HepG2 (cell line): ENCODE results near the gene ZNF800. TPM values are rescaled to one million over a fixed set of nuclear protein-coding genes. Genes with fewer than 3 reads are reported as not detected.

Experiments
- ARNT ChIP-seq: fragments of 450-650 bp; IDR thresholded peaks from 2 replicates; pipeline ENCODE4 v1.6.1; 2017
- ARNTL ChIP-seq: sonication (generic); formaldehyde crosslinking; IDR thresholded peaks from 2 replicates; pipeline ENCODE4 v1.4.0; 2020; ENCODE audit warnings: mild to moderate bottlenecking, missing genetic modification reagents
- CCAR2 ChIP-seq: fragments of 200-400 bp; formaldehyde crosslinking; optimal IDR thresholded peaks from 2 replicates; pipeline ENCODE3; 2018; ENCODE audit warnings: low read depth, mild to moderate bottlenecking, low read length, moderate library complexity
- EZH2 ChIP-seq: conservative IDR thresholded peaks from 2 replicates; pipeline ENCODE4 v1.6.1; 2012; ENCODE audit warnings: mild to moderate bottlenecking, low read depth, low read length, moderate library complexity
- FLYWCH1 ChIP-seq: sonication (generic); formaldehyde crosslinking; IDR thresholded peaks from 2 replicates; pipeline ENCODE4 v1.8.1; 2023; ENCODE audit warnings: mild to moderate bottlenecking, missing genetic modification reagents
- FOXA3 ChIP-seq: IDR thresholded peaks from 2 replicates; pipeline ENCODE4 v1.6.1; 2016; ENCODE audit warnings: missing genetic modification reagents, missing compliant biosample characterization
- FOXM1 ChIP-seq: sonication (generic); formaldehyde crosslinking; IDR thresholded peaks from 2 replicates; pipeline ENCODE4 v1.5.0; 2020; ENCODE audit warnings: missing genetic modification reagents
- HNRNPUL1 ChIP-seq: fragments of 200-400 bp; formaldehyde crosslinking; IDR thresholded peaks from 2 replicates; pipeline ENCODE4 v1.6.1; 2017; ENCODE audit warnings: low read depth, mild to moderate bottlenecking, low read length, moderate library complexity
- HOXA3 ChIP-seq: sonication (generic); formaldehyde crosslinking; IDR thresholded peaks from 2 replicates; pipeline ENCODE4 v1.5.0; 2020; ENCODE audit warnings: missing genetic modification reagents
- KAT8 ChIP-seq: IDR thresholded peaks from 2 replicates; pipeline ENCODE4 v1.6.1; 2016; ENCODE audit warnings: missing genetic modification reagents, missing compliant biosample characterization
- TBL1XR1 ChIP-seq: fragments of 150-350 bp; IDR thresholded peaks from 2 replicates; pipeline ENCODE4 v1.6.1; 2014; ENCODE audit warnings: borderline replicate concordance, low read length; ENCODE audit not compliant: partially characterized antibody
- ZFP37 ChIP-seq: sonication (generic); formaldehyde crosslinking; IDR thresholded peaks from 2 replicates; pipeline ENCODE4 v1.4.0; 2020; ENCODE audit warnings: missing genetic modification reagents, borderline replicate concordance
- ZMAT5 ChIP-seq: sonication (generic); formaldehyde crosslinking; IDR thresholded peaks from 2 replicates; pipeline ENCODE4 v1.5.0; 2020; ENCODE audit warnings: mild to moderate bottlenecking, low read depth, missing genetic modification reagents, borderline replicate concordance
- ZMYM4 ChIP-seq: sonication (generic); formaldehyde crosslinking; IDR thresholded peaks from 2 replicates; pipeline ENCODE4 v1.8.1; 2023; ENCODE audit warnings: mild to moderate bottlenecking, missing genetic modification reagents
- ZNF230 ChIP-seq: sonication (generic); formaldehyde crosslinking; IDR thresholded peaks from 2 replicates; pipeline ENCODE4 v1.4.0; 2020; ENCODE audit warnings: mild to moderate bottlenecking, missing genetic modification reagents
- ZNF318 ChIP-seq: sonication (generic); formaldehyde crosslinking; IDR thresholded peaks from 2 replicates; pipeline ENCODE4 v1.4.0; 2020; ENCODE audit warnings: mild to moderate bottlenecking, missing genetic modification reagents
- ZNF354B ChIP-seq: sonication (generic); formaldehyde crosslinking; IDR thresholded peaks from 2 replicates; pipeline ENCODE4 v1.8.0; 2022; ENCODE audit warnings: mild to moderate bottlenecking, missing genetic modification reagents
- ZNF530 ChIP-seq: sonication (generic); formaldehyde crosslinking; IDR thresholded peaks from 2 replicates; pipeline ENCODE4 v1.5.0; 2020; ENCODE audit warnings: low read depth, mild to moderate bottlenecking, missing genetic modification reagents
- ZNF567 ChIP-seq: sonication (generic); formaldehyde crosslinking; IDR thresholded peaks from 2 replicates; pipeline ENCODE4 v1.8.1; 2023; ENCODE audit warnings: mild to moderate bottlenecking, missing genetic modification reagents, borderline replicate concordance
- ZNF678 ChIP-seq: sonication (generic); formaldehyde crosslinking; IDR thresholded peaks from 2 replicates; pipeline ENCODE4 v1.4.0; 2020; ENCODE audit warnings: mild to moderate bottlenecking, missing genetic modification reagents
- polyA plus RNA-seq, 8 experiments: library from polyadenylated mRNA; depleted of rRNA in 3 of 8; stranded (reverse) in 7 of 8; unstranded in 1 of 8; fragments of >200 nt; fragmentation: Illumina TruSeq in 4 of 8; extraction: Trizol in 4 of 8; gene quantifications; 2 replicates each; pipeline versions ENCODE4 v1.2.1 to v1.2.3, GENCODE V29; 2011 to 2016; ENCODE audit warnings: low read depth in 4 of 8, missing spikeins in 1 of 8, mixed read lengths in 1 of 8; ENCODE audit not compliant: insufficient read depth in 1 of 8
- total RNA-seq, 5 experiments: library from RNA; depleted of rRNA; stranded (reverse); fragments of >200 nt; fragmentation: Illumina TruSeq; extraction: Trizol; gene quantifications; 2 replicates each; pipeline ENCODE4 v1.2.3, GENCODE V29; 2016; ENCODE audit warnings: low read depth in 1 of 5

The ZNF800 gene
- total and polyA plus RNA-seq, 2 of the 13 experiments (the other 11 are each of a cell fraction or from before 2014, with no cell fraction given), result 7.1 to 12.7 TPM

GRCh38 chr7:127392566-127393367 lies at the start of gene ZNF800 (continued):
- TF ChIP-seq HOXA3 (CRISPR knock-in tag) (peak; percentile 32), CCAR2 (no peak), ZMAT5 (CRISPR knock-in tag) (no peak), HNRNPUL1 (no peak), TBL1XR1 (no peak), ZFP37 (CRISPR knock-in tag) (no peak), ZNF678 (0 out of 2 replicates have a peak, but pooled peaks have one; percentile 47), ZNF530 (CRISPR knock-in tag) (no peak), ARNT (no peak), ZMYM4 (CRISPR knock-in tag) (no peak), EZH2 (no peak), KAT8 (peak; percentile 71), ZNF567 (CRISPR knock-in tag) (no peak), FOXM1 (CRISPR knock-in tag) (no peak), ZNF318 (CRISPR knock-in tag) (no peak), FOXA3 (CRISPR knock-in tag) (no peak), ZNF230 (CRISPR knock-in tag) (no peak), ZNF354B (CRISPR knock-in tag) (0 out of 2 replicates have a peak, but pooled peaks have one; percentile 73), ARNTL (CRISPR knock-in tag) (no peak), FLYWCH1 (CRISPR knock-in tag) (no peak)
